CD4-positive, alpha-beta memory T cell (primary cell): Measurements from ENCODE around the gene CCNQ. TPM values are rescaled to one million over a fixed set of nuclear protein-coding genes. Genes with fewer than 3 reads are reported as not detected.

Experiments
- CTCF ChIA-PET: fragments of 350-600 bp; sonication (Branson Sonifier 250); formaldehyde crosslinking; loops from one replicate; lab custom pipeline; 2021; ENCODE audit warnings: inconsistent platforms; ENCODE audit not compliant: partially characterized antibody; lab: Charles Lee
- POLR2A ChIA-PET: fragments of 350-600 bp; sonication (Branson Sonifier 250); formaldehyde crosslinking; loops from one replicate; lab custom pipeline; 2021; ENCODE audit not compliant: partially characterized antibody; lab: Charles Lee
- DNase-seq, 5 donors: peaks; one replicate each; pipeline versions ENCODE4 v3.0.0 to v3.0.0-alpha.2; 2020 to 2022; ENCODE audit warnings: mixed read lengths in 1 of 5
- H3K27ac ChIP-seq: one replicate; pipeline ENCODE4 v1.7.0; 2013; ENCODE audit warnings: low read depth, low read length
- H3K27me3 ChIP-seq: 2 replicates; pipeline ENCODE4 v1.7.0; 2013; ENCODE audit warnings: mild to moderate bottlenecking, low read length, moderate library complexity; ENCODE audit not compliant: insufficient read depth
- H3K36me3 ChIP-seq: 2 replicates; pipeline ENCODE4 v1.7.0; 2013; ENCODE audit warnings: mild to moderate bottlenecking, low read length, moderate library complexity; ENCODE audit not compliant: insufficient read depth
- H3K4me1 ChIP-seq: 2 replicates; pipeline ENCODE4 v1.7.0; 2013; ENCODE audit warnings: mild to moderate bottlenecking, low read length, moderate library complexity; ENCODE audit not compliant: insufficient read depth
- H3K4me3 ChIP-seq, 2 donors: one replicate each; pipeline ENCODE4 v1.7.0; 2013; ENCODE audit warnings: low read length in 2 of 2, mild to moderate bottlenecking in 1 of 2
- H3K9me3 ChIP-seq, 2 donors: one replicate each; pipeline ENCODE4 v1.7.0; 2013; ENCODE audit warnings: low read length in 2 of 2, control low read depth in 1 of 2; ENCODE audit not compliant: control insufficient read depth in 1 of 2
- H3K27ac Mint-ChIP-seq, 7 donors: one replicate each; pipeline ENCODE4 v1.8.0; 2020 to 2021; ENCODE audit warnings: mixed read lengths in 7 of 7, mild to moderate bottlenecking in 6 of 7, inconsistent platforms in 3 of 7, moderate library complexity in 3 of 7
- H3K27me3 Mint-ChIP-seq, 2 donors: one replicate each; pipeline ENCODE4 v1.8.0; 2020 to 2021; ENCODE audit warnings: mixed read lengths in 2 of 2
- H3K36me3 Mint-ChIP-seq, 2 donors: one replicate each; pipeline ENCODE4 v1.8.0; 2020 to 2021; ENCODE audit warnings: mixed read lengths in 2 of 2, inconsistent platforms in 1 of 2, mild to moderate bottlenecking in 1 of 2
- H3K4me1 Mint-ChIP-seq, 4 donors: one replicate each; pipeline ENCODE4 v1.8.0; 2020 to 2021; ENCODE audit warnings: mixed read lengths in 4 of 4, mild to moderate bottlenecking in 1 of 4
- H3K4me3 Mint-ChIP-seq, 8 donors: one replicate each; pipeline ENCODE4 v1.8.0; 2020 to 2021; ENCODE audit warnings: mixed read lengths in 8 of 8, mild to moderate bottlenecking in 7 of 8, moderate library complexity in 6 of 8, inconsistent platforms in 3 of 8
- H3K9me3 Mint-ChIP-seq, 8 donors: one replicate each; pipeline ENCODE4 v1.8.0; 2020 to 2021; ENCODE audit warnings: mixed read lengths in 8 of 8, mild to moderate bottlenecking in 5 of 8, inconsistent platforms in 3 of 8, moderate library complexity in 1 of 8
- intact Hi-C: fragments of 100-400 bp; cut with micrococcal nuclease; formaldehyde crosslinking; loops from one replicate; pipeline ENCODE4 v1.15.1; 2023
- polyA plus RNA-seq, 2 donors: library from polyadenylated mRNA; unstranded; fragments of 300-500 nt; fragmentation: Illumina TruSeq; gene quantifications; one replicate each; pipeline ENCODE4 v1.2.3, GENCODE V29; 2021
- total RNA-seq, 2 experiments: library from RNA; stranded (reverse); gene quantifications; one replicate each; pipeline ENCODE4 v1.2.3, GENCODE V29; 2021

The CCNQ gene
- total and polyA plus RNA-seq, 4 experiments from 2014 or later, result 26.1 to 53.6 (median 38.8) TPM

GRCh38 chrX:153636716-153637115 lies 37.8 kb upstream of the CCNQ start:
- Histone ChIP-seq H3K4me1 (peaks cover 3% of the 10 kb centered on the region), H3K27ac (no peak overlapping the region), H3K4me3 (no peak overlapping the region), H3K27me3 (peaks cover 3% of the 10 kb centered on the region), H3K36me3 (no peaks in the 10 kb centered on the region), H3K9me3 (no peaks in the 10 kb centered on the region)
- H3K9me3 Mint-ChIP-seq, result peaks cover 0 to 3% (median under 1%) of the 10 kb centered on the region in 8 donors
- peaks cover 3 to 4% of the 10 kb centered on the region in 2 donors for H3K27me3 Mint-ChIP-seq
- H3K36me3 Mint-ChIP-seq, result no peaks in the 10 kb centered on the region
- no peak overlapping the region for H3K4me3 Mint-ChIP-seq
- intact Hi-C loops, result no loop called here
- H3K27ac Mint-ChIP-seq, result no peak overlapping the region
- no peak for DNase-seq
- POLR2A ChIA-PET, result no interaction called here
- H3K4me1 Mint-ChIP-seq, result peaks cover 3 to 4% (median 3%) of the 10 kb centered on the region in 4 donors
- CTCF ChIA-PET, result interaction anchor here (1.2 kb wide), 2 partner anchors 25 to 28 kb away, joined by 3 to 4 read pairs; no protein-coding TSS in a partner anchor

GRCh38 chrX:153635788-153636668 lies 37.1 kb upstream of the CCNQ start:
- DNase-seq, result no peak
- CTCF ChIA-PET, result interaction anchor here (0.7 to 1.2 kb wide), 5 partner anchors 9 to 32 kb away, joined by 3 to 4 read pairs (median 3); no protein-coding TSS in a partner anchor

GRCh38 chrX:153635388-153635787 lies 36.4 kb upstream of the CCNQ start:
- Histone ChIP-seq H3K27me3 (no peaks in the 10 kb centered on the region), H3K9me3 (no peaks in the 10 kb centered on the region), H3K4me3 (no peak overlapping the region), H3K4me1 (no peaks in the 10 kb centered on the region), H3K36me3 (no peaks in the 10 kb centered on the region), H3K27ac (no peak overlapping the region)
- Mint-ChIP-seq H3K27me3 (peaks cover 0 to 2% of the 10 kb centered on the region in 2 donors), H3K36me3 (no peaks in the 10 kb centered on the region), H3K27ac (no peak overlapping the region), H3K9me3 (peaks cover 0 to 11% (median 7%) of the 10 kb centered on the region in 8 donors), H3K4me3 (no peak overlapping the region), H3K4me1 (no peaks in the 10 kb centered on the region)
- ChIA-PET CTCF (interaction anchor here (1.1 kb wide), 2 partner anchors 31 to 33 kb away, joined by 3 read pairs; no protein-coding TSS in a partner anchor), POLR2A (no interaction called here)
- intact Hi-C loops, result no loop called here
- no peak for DNase-seq

More at GRCh38 chrX:153635788-153636668, 37.1 kb upstream of the CCNQ start:
- H3K9me3 ChIP-seq, result no peaks in the 10 kb centered on the region
- no peak overlapping the region for H3K27ac ChIP-seq
- no peaks in the 10 kb centered on the region for H3K36me3 ChIP-seq
- H3K4me1 ChIP-seq, result no peaks in the 10 kb centered on the region
- Mint-ChIP-seq H3K27me3 (peaks cover 0 to 4% of the 10 kb centered on the region in 2 donors), H3K4me3 (no peak overlapping the region), H3K4me1 (peaks cover 0 to 4% (median 0%) of the 10 kb centered on the region in 4 donors), H3K36me3 (no peaks in the 10 kb centered on the region), H3K27ac (no peak overlapping the region), H3K9me3 (peaks cover 0 to 7% (median 5%) of the 10 kb centered on the region in 8 donors)
- no peak overlapping the region for H3K4me3 ChIP-seq
- POLR2A ChIA-PET, result no interaction called here
- H3K27me3 ChIP-seq, result no peaks in the 10 kb centered on the region
- intact Hi-C loops, result no loop called here

- Mint-ChIP-seq H3K27me3 (peaks cover under 1 to 3% of the 10 kb centered on the region in 2 donors), H3K36me3 (no peaks in the 10 kb centered on the region), H3K4me3 (no peak overlapping the region), H3K27ac (no peak overlapping the region), H3K4me1 (no peaks in the 10 kb centered on the region), H3K9me3 (peaks cover 0 to 11% (median 7%) of the 10 kb centered on the region in 8 donors)
- H3K27ac ChIP-seq, result no peak overlapping the region
- no peaks in the 10 kb centered on the region for H3K4me1 ChIP-seq
- H3K36me3 ChIP-seq, result no peaks in the 10 kb centered on the region
- intact Hi-C loops, result no loop called here
- H3K27me3 ChIP-seq, result no peaks in the 10 kb centered on the region
- CTCF ChIA-PET, result interaction anchor here (1.1 kb wide), 1 partner anchor 32 kb away, joined by 3 read pairs; no protein-coding TSS in a partner anchor
- H3K4me3 ChIP-seq, result no peak overlapping the region
- POLR2A ChIA-PET, result no interaction called here
- no peaks in the 10 kb centered on the region for H3K9me3 ChIP-seq
- no peak for DNase-seq
These were observed 35.9 kb upstream of the CCNQ start for GRCh38 chrX:153634832-153635231.

GRCh38 chrX:153634236-153634635 lies 35.3 kb upstream of the CCNQ start:
- Histone ChIP-seq H3K36me3 (no peaks in the 10 kb centered on the region), H3K9me3 (no peaks in the 10 kb centered on the region), H3K27ac (no peak overlapping the region), H3K4me3 (no peak overlapping the region), H3K27me3 (no peaks in the 10 kb centered on the region), H3K4me1 (no peaks in the 10 kb centered on the region)
- no peak for DNase-seq
- Mint-ChIP-seq H3K27ac (no peak overlapping the region), H3K27me3 (peaks cover 2 to 6% of the 10 kb centered on the region in 2 donors), H3K4me3 (no peak overlapping the region), H3K9me3 (peaks cover 0 to 11% (median 7%) of the 10 kb centered on the region in 8 donors), H3K4me1 (no peaks in the 10 kb centered on the region), H3K36me3 (no peaks in the 10 kb centered on the region)
- CTCF ChIA-PET, result no interaction called here
- POLR2A ChIA-PET, result no interaction called here
- intact Hi-C loops, result no loop called here

GRCh38 chrX:153633607-153634180 lies 34.8 kb upstream of the CCNQ start:
- DNase-seq, result no peak
- Histone ChIP-seq H3K27me3 (no peaks in the 10 kb centered on the region), H3K4me1 (no peaks in the 10 kb centered on the region), H3K36me3 (no peaks in the 10 kb centered on the region), H3K4me3 (no peak overlapping the region), H3K9me3 (no peaks in the 10 kb centered on the region), H3K27ac (no peak overlapping the region)
- Mint-ChIP-seq H3K4me1 (no peaks in the 10 kb centered on the region), H3K27me3 (peaks cover 2 to 6% of the 10 kb centered on the region in 2 donors), H3K27ac (no peak overlapping the region), H3K9me3 (peaks cover 0 to 11% (median 7%) of the 10 kb centered on the region in 8 donors), H3K4me3 (no peak overlapping the region), H3K36me3 (no peaks in the 10 kb centered on the region)
- ChIA-PET POLR2A (no interaction called here), CTCF (no interaction called here)
- intact Hi-C loops, result no loop called here

- ChIA-PET CTCF (no interaction called here), POLR2A (no interaction called here)
- Histone ChIP-seq H3K4me3 (no peak overlapping the region), H3K36me3 (no peaks in the 10 kb centered on the region), H3K9me3 (no peaks in the 10 kb centered on the region), H3K27ac (no peak overlapping the region), H3K27me3 (no peaks in the 10 kb centered on the region), H3K4me1 (no peaks in the 10 kb centered on the region)
- Mint-ChIP-seq H3K4me3 (no peak overlapping the region), H3K27me3 (peaks cover 2 to 6% of the 10 kb centered on the region in 2 donors), H3K9me3 (peaks cover 0 to 11% (median 7%) of the 10 kb centered on the region in 8 donors), H3K36me3 (no peaks in the 10 kb centered on the region), H3K4me1 (no peaks in the 10 kb centered on the region), H3K27ac (no peak overlapping the region)
- no peak for DNase-seq
- intact Hi-C loops, result no loop called here
These were observed 34.1 kb upstream of the CCNQ start for GRCh38 chrX:153633048-153633447.
